Gastrocnemius medialis (tissue), 4 donors: ENCODE data around the gene KRT16. TPM values are rescaled to one million over a fixed set of nuclear protein-coding genes. Genes with fewer than 3 reads are reported as not detected.
"Not testable (repeated sequence)": the region's sequence is repeated elsewhere in the genome, so short reads cannot be mapped to it uniquely, and the experiment has no call there.

Experiments used
- ATAC-seq, 2 donors: fragments of 150-250 bp; one replicate each; pipeline ENCODE4 v1.9.1; 2016
- DNase-seq, 2 donors: peaks; one replicate each; pipeline ENCODE4 v3.0.0-alpha.2; 2019
- H3K27ac ChIP-seq, 4 donors: fragments of 200-600 bp; sonication (generic); 1 replicate in 1 of 4; 2 replicates in 3 of 4; pipeline ENCODE4 v1.5.1; 2016 to 2018; ENCODE audit warnings: mild to moderate bottlenecking in 2 of 4, moderate library complexity in 1 of 4
- H3K27me3 ChIP-seq, 3 donors: fragments of 200-600 bp; sonication (generic) in 2 of 3; 1 replicate in 1 of 3; 2 replicates in 2 of 3; pipeline versions ENCODE4 v1.5.1 to v1.6.0; 2016 to 2019; ENCODE audit warnings: mild to moderate bottlenecking in 1 of 3, moderate library complexity in 1 of 3
- H3K36me3 ChIP-seq, 2 donors: fragments of 200-600 bp; sonication (generic) in 1 of 2; one replicate each; pipeline ENCODE4 v1.5.1; 2017 to 2018
- H3K4me1 ChIP-seq, 2 donors: fragments of 200-600 bp; sonication (generic) in 1 of 2; one replicate each; pipeline ENCODE4 v1.5.1; 2016 to 2017; ENCODE audit warnings: mild to moderate bottlenecking in 2 of 2
- H3K4me3 ChIP-seq, 4 donors: fragments of 200-600 bp; sonication (generic) in 3 of 4; 1 replicate in 1 of 4; 2 replicates in 3 of 4; pipeline ENCODE4 v1.5.1; 2016 to 2019; ENCODE audit warnings: mild to moderate bottlenecking in 2 of 4
- H3K9me3 ChIP-seq, 3 donors: fragments of 200-600 bp; sonication (generic) in 2 of 3; 1 replicate in 1 of 3; 2 replicates in 2 of 3; pipeline ENCODE4 v1.5.1; 2016 to 2019
- POLR2A ChIP-seq, 2 donors: fragments of 450-650 bp; IDR thresholded peaks; one replicate each; pipeline ENCODE4 v1.6.1; 2017; ENCODE audit warnings: antibody characterized with exemption in 2 of 2, mild to moderate bottlenecking in 2 of 2, moderate library complexity in 2 of 2
- in situ Hi-C, 4 donors: fragments of 200-750 bp; cut with MboI; loops; one replicate each; pipeline versions ENCODE4 v1.15.0 to v1.8.0; 2017; ENCODE audit warnings: low sequenced_read_pairs in 4 of 4
- intact Hi-C: fragments of 100-400 bp; cut with DNase I; formaldehyde crosslinking; loops from one replicate; pipeline ENCODE4 v1.15.1; 2023; ENCODE audit warnings: low total_unique reads
- total RNA-seq, 4 donors: library from RNA; depleted of rRNA; stranded (reverse); fragments of >200 nt; gene quantifications; one replicate each; pipeline versions ENCODE4 v1.1.0 to v1.2.3, GENCODE V29; 2016
- TF ChIP-seq, protein P1 (sequence below), 5 experiments: fragments of 450-650 bp in 3 of 5; fragments of 200-600 bp in 2 of 5; sonication (generic) in 2 of 5; IDR thresholded peaks in 4 of 5; conservative IDR thresholded peaks in 1 of 5; 1 replicate in 4 of 5; 2 replicates in 1 of 5; pipeline ENCODE4 v1.5.1; 2016 to 2019; ENCODE audit warnings: antibody characterized with exemption in 5 of 5, mild to moderate bottlenecking in 3 of 5, moderate library complexity in 3 of 5

Gene KRT16
- total RNA-seq, 4 donors from 2014 or later: 0.34 TPM; not detected in 3

DNA sequence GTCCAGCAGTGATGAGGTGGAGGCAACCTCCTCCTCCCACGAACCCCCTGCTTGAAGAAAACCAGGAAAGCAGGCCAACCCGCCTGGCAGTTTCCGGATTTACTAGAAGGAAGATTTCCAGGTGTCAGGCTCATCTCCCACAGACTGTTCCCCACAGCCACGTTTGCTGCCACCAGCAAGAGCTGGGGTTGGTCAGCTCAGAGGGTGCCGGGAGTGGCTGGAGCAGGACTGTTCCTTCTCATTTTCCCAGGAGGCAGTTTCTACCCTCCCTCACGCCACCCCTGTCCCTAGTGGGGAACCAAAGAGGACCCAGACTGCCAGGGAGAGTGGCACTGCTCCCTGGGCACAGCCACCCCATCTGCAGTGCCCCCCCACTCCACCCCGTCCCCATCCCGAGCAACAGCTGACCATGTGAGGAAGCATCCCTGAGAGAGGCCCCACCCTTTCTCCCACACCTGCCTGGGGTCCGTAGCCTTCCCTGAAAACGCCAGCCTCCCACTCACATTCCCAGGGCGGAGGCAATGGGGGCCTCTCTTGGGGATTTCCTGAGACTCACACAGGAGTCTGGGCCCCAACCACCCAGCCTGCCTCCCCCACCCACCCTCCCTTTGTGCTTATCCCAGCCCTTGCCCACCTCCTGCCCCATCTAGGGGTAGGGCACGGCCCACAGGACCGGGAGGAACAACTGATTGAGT is 5.9 kb upstream of the KRT16 start:
- Histone ChIP-seq H3K9me3 (no peaks in the 10 kb centered on the region), H3K27me3 (no peaks in the 10 kb centered on the region)

DNA sequence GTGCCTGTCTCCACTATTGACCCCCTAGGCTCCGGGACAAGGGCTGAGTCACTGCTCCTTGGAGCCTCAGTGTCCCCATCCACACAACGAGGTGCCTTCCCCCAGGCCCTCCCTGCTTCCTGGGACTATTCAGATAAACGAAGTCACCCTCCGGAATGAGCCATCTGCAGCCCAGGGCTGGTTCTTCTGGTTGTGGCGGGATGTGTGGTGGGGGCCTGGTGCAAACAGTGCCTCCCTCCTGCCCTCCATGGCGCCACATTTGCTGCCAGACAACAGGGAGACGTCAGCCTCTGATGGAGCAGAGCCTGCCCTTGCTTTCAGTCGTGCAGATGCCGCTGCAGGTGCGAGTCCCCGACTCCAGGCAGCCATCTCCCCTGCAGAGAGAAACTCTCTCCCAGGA is 5.1 kb upstream of the KRT16 start:
- no peak overlapping the region for H3K4me3 ChIP-seq
- no peaks in the 10 kb centered on the region for H3K27me3 ChIP-seq
- no peaks in the 10 kb centered on the region for H3K36me3 ChIP-seq
- no peak for DNase-seq
- in situ Hi-C loops (no loop called here), intact Hi-C loops (no loop called here)
- H3K4me1 ChIP-seq: no peaks in the 10 kb centered on the region
- ATAC-seq: no peak
- no peak for TF ChIP-seq POLR2A (IDR thresholded peaks at IDR 0.05)
- TF ChIP-seq, protein P1, sequence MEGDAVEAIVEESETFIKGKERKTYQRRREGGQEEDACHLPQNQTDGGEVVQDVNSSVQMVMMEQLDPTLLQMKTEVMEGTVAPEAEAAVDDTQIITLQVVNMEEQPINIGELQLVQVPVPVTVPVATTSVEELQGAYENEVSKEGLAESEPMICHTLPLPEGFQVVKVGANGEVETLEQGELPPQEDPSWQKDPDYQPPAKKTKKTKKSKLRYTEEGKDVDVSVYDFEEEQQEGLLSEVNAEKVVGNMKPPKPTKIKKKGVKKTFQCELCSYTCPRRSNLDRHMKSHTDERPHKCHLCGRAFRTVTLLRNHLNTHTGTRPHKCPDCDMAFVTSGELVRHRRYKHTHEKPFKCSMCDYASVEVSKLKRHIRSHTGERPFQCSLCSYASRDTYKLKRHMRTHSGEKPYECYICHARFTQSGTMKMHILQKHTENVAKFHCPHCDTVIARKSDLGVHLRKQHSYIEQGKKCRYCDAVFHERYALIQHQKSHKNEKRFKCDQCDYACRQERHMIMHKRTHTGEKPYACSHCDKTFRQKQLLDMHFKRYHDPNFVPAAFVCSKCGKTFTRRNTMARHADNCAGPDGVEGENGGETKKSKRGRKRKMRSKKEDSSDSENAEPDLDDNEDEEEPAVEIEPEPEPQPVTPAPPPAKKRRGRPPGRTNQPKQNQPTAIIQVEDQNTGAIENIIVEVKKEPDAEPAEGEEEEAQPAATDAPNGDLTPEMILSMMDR (IDR thresholded peaks at IDR 0.05 in 4 of 5, conservative IDR thresholded peaks at IDR 0.05 in 1 of 5): no peak
- H3K27ac ChIP-seq: no peak overlapping the region
- no peaks in the 10 kb centered on the region for H3K9me3 ChIP-seq

More for the DNA sequence above, 5.9 kb upstream of the KRT16 start:
- Histone ChIP-seq H3K4me1 (no peaks in the 10 kb centered on the region), H3K36me3 (no peaks in the 10 kb centered on the region), H3K27ac (no peak overlapping the region), H3K4me3 (no peak overlapping the region)
- no peak for DNase-seq
- ATAC-seq: no peak
- intact Hi-C loops (no loop called here), in situ Hi-C loops (no loop called here)
- TF ChIP-seq POLR2A (IDR thresholded peaks at IDR 0.05): no peak
- TF ChIP-seq, protein P1 (IDR thresholded peaks at IDR 0.05 in 4 of 5, conservative IDR thresholded peaks at IDR 0.05 in 1 of 5): no peak

DNA sequence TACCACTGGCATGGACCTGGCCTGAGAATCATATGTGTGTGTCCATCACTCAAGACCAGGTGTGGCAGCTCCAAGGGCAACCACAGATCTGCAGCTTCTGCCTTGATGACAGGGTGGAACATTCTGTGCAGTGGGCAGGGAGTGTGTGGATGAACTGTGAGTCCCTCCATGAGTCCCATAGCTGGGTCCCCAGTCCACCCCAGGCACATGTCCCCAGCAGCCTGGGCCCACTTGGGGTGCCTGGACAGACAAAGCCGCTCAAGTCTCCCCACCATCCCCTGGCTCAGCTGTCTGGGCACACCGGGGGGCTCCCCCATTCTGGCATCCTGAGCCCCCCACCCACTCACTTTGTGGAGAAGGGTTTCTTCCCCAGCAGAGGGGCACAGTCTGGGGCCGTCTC is 4.6 kb upstream of the KRT16 start:
- in situ Hi-C loops: no loop called here
- TF ChIP-seq, protein P1 (IDR thresholded peaks at IDR 0.05 in 4 of 5, conservative IDR thresholded peaks at IDR 0.05 in 1 of 5): no peak
- no peak for TF ChIP-seq POLR2A (IDR thresholded peaks at IDR 0.05)
- intact Hi-C loops: no loop called here
- Histone ChIP-seq H3K4me3 (no peak overlapping the region), H3K27me3 (no peaks in the 10 kb centered on the region), H3K27ac (no peak overlapping the region), H3K36me3 (no peaks in the 10 kb centered on the region), H3K4me1 (no peaks in the 10 kb centered on the region), H3K9me3 (no peaks in the 10 kb centered on the region)
- ATAC-seq (no peak), DNase-seq (no peak)

DNA sequence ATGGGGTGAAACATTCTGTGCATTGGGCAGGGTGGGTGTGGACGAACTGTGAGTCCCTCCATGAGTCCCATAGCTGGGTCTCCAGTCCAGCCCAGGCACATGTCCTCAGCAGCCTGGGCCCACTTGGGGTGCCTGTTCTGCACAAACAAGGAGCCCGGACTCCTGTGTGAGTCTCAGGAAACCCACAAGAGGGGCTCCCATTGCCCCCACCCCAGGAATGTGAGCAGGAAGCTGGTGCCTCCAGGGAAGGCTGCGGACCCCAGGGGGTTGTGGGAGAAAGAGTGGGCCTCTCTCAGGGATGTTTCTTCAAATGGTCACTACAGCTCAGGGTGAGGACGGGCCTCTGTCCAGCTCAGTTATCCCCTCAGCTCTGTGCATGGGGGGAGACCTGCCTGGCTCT is 3.9 kb upstream of the KRT16 start:
- H3K36me3 ChIP-seq, H3K4me3 ChIP-seq, ATAC-seq, DNase-seq, H3K9me3 ChIP-seq, H3K4me1 ChIP-seq, intact Hi-C loops, H3K27ac ChIP-seq, H3K27me3 ChIP-seq, in situ Hi-C loops: not testable (repeated sequence)

DNA sequence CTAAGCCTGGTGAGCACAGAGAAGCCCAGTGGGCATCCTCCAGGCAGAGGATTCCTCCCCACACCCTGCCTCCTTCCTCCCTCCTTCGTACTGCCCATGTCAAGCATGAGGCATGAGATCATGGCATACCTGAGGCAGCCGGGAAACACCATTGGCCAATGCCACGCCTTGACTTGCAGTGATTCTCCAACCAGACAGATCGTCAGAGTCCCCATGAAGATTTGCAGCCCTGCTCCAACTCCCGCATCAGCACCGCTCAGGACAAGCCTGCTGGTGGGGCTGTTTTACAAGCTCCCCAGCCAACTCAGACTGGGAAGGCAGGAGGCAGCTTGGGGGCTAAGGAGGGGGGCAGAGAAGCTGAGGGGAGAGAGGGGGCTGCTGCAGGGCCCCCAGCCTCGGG is 2.9 kb upstream of the KRT16 start:
- Histone ChIP-seq H3K27ac (no peak overlapping the region), H3K4me1 (no peaks in the 10 kb centered on the region), H3K27me3 (peaks cover 0 to 2% (median 0%) of the 10 kb centered on the region in 3 donors), H3K4me3 (no peak overlapping the region), H3K36me3 (no peaks in the 10 kb centered on the region), H3K9me3 (no peaks in the 10 kb centered on the region)
- in situ Hi-C loops: no loop called here
- TF ChIP-seq, protein P1 (IDR thresholded peaks at IDR 0.05 in 4 of 5, conservative IDR thresholded peaks at IDR 0.05 in 1 of 5): no peak
- TF ChIP-seq POLR2A (IDR thresholded peaks at IDR 0.05): no peak
- ATAC-seq: no peak
- no peak for DNase-seq
- intact Hi-C loops: no loop called here

DNA sequence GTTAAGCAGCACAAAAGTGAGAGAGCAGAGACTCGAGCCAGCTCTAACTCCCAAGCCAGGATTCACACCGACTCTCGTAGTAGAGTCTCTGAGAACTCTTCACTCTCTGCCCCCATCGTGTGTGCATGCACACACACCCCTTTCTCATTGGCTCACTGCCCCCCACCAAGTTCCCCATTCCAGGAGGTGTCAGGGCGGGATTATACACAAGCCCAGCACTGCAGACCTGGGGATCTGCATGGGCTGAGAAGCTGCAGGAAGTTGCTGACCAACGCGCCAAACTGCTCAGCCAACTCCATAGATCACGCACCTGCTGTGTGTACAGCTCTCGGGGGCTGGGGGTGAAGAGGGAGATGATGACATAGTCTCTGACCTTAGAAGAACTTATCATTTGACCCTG is 2.2 kb upstream of the KRT16 start:
- H3K36me3 ChIP-seq, in situ Hi-C loops, H3K27me3 ChIP-seq, H3K27ac ChIP-seq, H3K4me1 ChIP-seq, ATAC-seq, DNase-seq, H3K9me3 ChIP-seq, intact Hi-C loops, H3K4me3 ChIP-seq: not testable (repeated sequence)
